ENCODE results near the gene RPN1.

The RPN1 gene

GRCh38 chr3:128619146-128619890 lies 31.3 kb downstream of the RPN1 start:
- H3K27ac ChIP-seq (ENCODE audit: insufficient read depth in 1 of 2, low read depth in 1 of 2, low read length in 2 of 2, poor library complexity in 1 of 2, severe bottlenecking in 2 of 2) = peak overlapping the region; percentile 78 to 88
- H3K4me1 ChIP-seq (ENCODE audit: control extremely low read depth in 1 of 4, control insufficient read depth in 4 of 4, insufficient read depth in 4 of 4, low read length in 3 of 4) = peaks cover 5 to 59% (median 43%) of the 10 kb centered on the region in 4 experiments
- CTCF ChIA-PET = interaction anchor here (0.8 to 2.7 kb wide), 5 partner anchors 8 to 135 kb away, joined by 3 to 6 read pairs (median 4); no protein-coding TSS in a partner anchor
- DNase-seq = peak; percentile 44 to 74 (median 68)
- POLR2A ChIA-PET = interaction anchor here (0.6 to 1.1 kb wide), 3 partner anchors 18 to 126 kb away, joined by 3 to 4 read pairs (median 3); no protein-coding TSS in a partner anchor
- H3K4me3 ChIP-seq (ENCODE audit: control insufficient read depth in 1 of 7, extremely low read depth in 1 of 7, insufficient read depth in 4 of 7, low read depth in 2 of 7, low read length in 6 of 7) = peak overlapping the region in 3 of 7 experiments; percentile 85 to 89 (median 87)
- WGBS (ENCODE audit: insufficient coverage) = 90% methylated on average over 5 of the region's 7 CpGs
- H3K27me3 ChIP-seq (replicated peaks in 2 of 5; ENCODE audit: control insufficient read depth in 4 of 5, insufficient read depth in 5 of 5, low read length in 4 of 5) = no peaks in the 10 kb centered on the region
- peaks cover 7 to 49% (median 43%) of the 10 kb centered on the region in 4 experiments for H3K36me3 ChIP-seq (ENCODE audit: control insufficient read depth in 4 of 4, insufficient read depth in 4 of 4, low read length in 3 of 4)
- H3K9me3 ChIP-seq (ENCODE audit: control extremely low read depth in 1 of 5, control insufficient read depth in 4 of 5, insufficient read depth in 2 of 5, low read depth in 1 of 5, low read length in 4 of 5) = no peaks in the 10 kb centered on the region

DNA sequence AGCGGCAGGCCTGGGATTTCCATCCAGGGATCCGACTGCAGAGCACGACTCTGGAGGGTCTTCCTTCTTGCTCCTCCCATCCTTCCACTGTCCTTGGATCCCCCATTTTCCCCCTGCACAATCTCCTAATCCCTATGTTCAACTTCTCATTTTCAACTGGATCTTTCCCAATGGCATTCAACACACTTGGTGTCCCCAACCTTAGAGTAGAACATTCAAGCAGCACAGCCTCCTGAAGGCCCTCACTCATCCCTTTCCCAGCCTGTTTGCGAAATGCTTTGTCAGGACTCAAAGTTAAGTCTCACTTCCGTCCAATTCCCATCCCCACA lies 32.3 kb downstream of the RPN1 start:
- ChIA-PET CTCF (interaction anchor here (0.9 to 5.4 kb wide), 12 partner anchors 11 to 299 kb away, joined by 3 to 55 read pairs (median 6); no protein-coding TSS in a partner anchor), POLR2A (interaction anchor here (1.1 kb wide), 1 partner anchor 62 kb away, joined by 4 read pairs; no protein-coding TSS in a partner anchor)
- peaks cover 5 to 69% (median 48%) of the 10 kb centered on the region in 4 experiments for H3K4me1 ChIP-seq (ENCODE audit: control extremely low read depth in 1 of 4, control insufficient read depth in 4 of 4, insufficient read depth in 4 of 4, low read length in 3 of 4)
- WGBS (ENCODE audit: insufficient coverage) = 32% methylated on average over 5 of the region's 5 CpGs
- peak overlapping the region; percentile 78 to 88 for H3K27ac ChIP-seq (ENCODE audit: insufficient read depth in 1 of 2, low read depth in 1 of 2, low read length in 2 of 2, poor library complexity in 1 of 2, severe bottlenecking in 2 of 2)
- H3K27me3 ChIP-seq (replicated peaks in 2 of 5; ENCODE audit: control insufficient read depth in 4 of 5, insufficient read depth in 5 of 5, low read length in 4 of 5) = no peaks in the 10 kb centered on the region
- peaks cover 7 to 41% (median 35%) of the 10 kb centered on the region in 4 experiments for H3K36me3 ChIP-seq (ENCODE audit: control insufficient read depth in 4 of 4, insufficient read depth in 4 of 4, low read length in 3 of 4)
- H3K4me3 ChIP-seq (ENCODE audit: control insufficient read depth in 1 of 7, extremely low read depth in 1 of 7, insufficient read depth in 4 of 7, low read depth in 2 of 7, low read length in 6 of 7) = peak overlapping the region in 6 of 7 experiments; percentile 77 to 89 (median 85)
- no peaks in the 10 kb centered on the region for H3K9me3 ChIP-seq (ENCODE audit: control extremely low read depth in 1 of 5, control insufficient read depth in 4 of 5, insufficient read depth in 2 of 5, low read depth in 1 of 5, low read length in 4 of 5)
- DNase-seq = no peak

- POLR2A ChIA-PET = interaction anchor here (1.0 to 2.0 kb wide), 6 partner anchors 9 to 228 kb away, joined by 3 to 16 read pairs (median 4); no protein-coding TSS in a partner anchor
- H3K9me3 ChIP-seq (ENCODE audit: control extremely low read depth in 1 of 5, control insufficient read depth in 4 of 5, insufficient read depth in 2 of 5, low read depth in 1 of 5, low read length in 4 of 5) = no peaks in the 10 kb centered on the region
- H3K4me1 ChIP-seq (ENCODE audit: control extremely low read depth in 1 of 4, control insufficient read depth in 4 of 4, insufficient read depth in 4 of 4, low read length in 3 of 4) = peaks cover 5 to 75% (median 52%) of the 10 kb centered on the region in 4 experiments
- WGBS (ENCODE audit: insufficient coverage) = under 1% methylated on average over 52 of the region's 61 CpGs
- no peaks in the 10 kb centered on the region for H3K27me3 ChIP-seq (replicated peaks in 2 of 5; ENCODE audit: control insufficient read depth in 4 of 5, insufficient read depth in 5 of 5, low read length in 4 of 5)
- CTCF ChIA-PET = interaction anchor here (0.7 to 5.4 kb wide), 14 partner anchors 12 to 299 kb away, joined by 3 to 55 read pairs (median 6); partner anchors contain the start of gene RPN1
- H3K4me3 ChIP-seq (ENCODE audit: control insufficient read depth in 1 of 7, extremely low read depth in 1 of 7, insufficient read depth in 4 of 7, low read depth in 2 of 7, low read length in 6 of 7) = peak overlapping the region; percentile 74 to 89 (median 85)
- peak overlapping the region; percentile 85 to 88 for H3K27ac ChIP-seq (ENCODE audit: insufficient read depth in 1 of 2, low read depth in 1 of 2, low read length in 2 of 2, poor library complexity in 1 of 2, severe bottlenecking in 2 of 2)
- peaks cover 7 to 41% (median 29%) of the 10 kb centered on the region in 4 experiments for H3K36me3 ChIP-seq (ENCODE audit: control insufficient read depth in 4 of 4, insufficient read depth in 4 of 4, low read length in 3 of 4)
- DNase-seq = peak; percentile 97 to 99 (median 98)
These were observed 32.8 kb downstream of the RPN1 start for GRCh38 chr3:128617557-128618397.

DNA sequence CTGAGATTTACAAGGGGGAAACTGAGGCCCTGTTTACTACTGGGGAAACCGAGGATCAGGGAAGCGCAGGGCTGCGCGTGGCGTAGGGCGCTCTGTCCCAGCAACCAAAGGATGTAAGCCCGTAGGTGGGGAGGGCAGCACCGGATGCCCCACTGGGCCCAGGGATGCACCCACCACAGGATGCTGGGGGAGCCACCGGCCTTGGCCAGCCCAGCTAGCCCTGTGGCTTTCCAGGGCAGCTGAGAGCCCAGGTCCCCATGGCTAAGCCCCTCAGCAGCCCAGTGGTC lies 33.4 kb downstream of the RPN1 start:
- Histone ChIP-seq H3K4me1 (ENCODE audit: control extremely low read depth in 1 of 4, control insufficient read depth in 4 of 4, insufficient read depth in 4 of 4, low read length in 3 of 4) (peaks cover 5 to 78% (median 53%) of the 10 kb centered on the region in 4 experiments), H3K4me3 (ENCODE audit: control insufficient read depth in 1 of 7, extremely low read depth in 1 of 7, insufficient read depth in 4 of 7, low read depth in 2 of 7, low read length in 6 of 7) (peak overlapping the region in 5 of 7 experiments; percentile 37 to 89 (median 85)), H3K9me3 (ENCODE audit: control extremely low read depth in 1 of 5, control insufficient read depth in 4 of 5, insufficient read depth in 2 of 5, low read depth in 1 of 5, low read length in 4 of 5) (no peaks in the 10 kb centered on the region), H3K36me3 (ENCODE audit: control insufficient read depth in 4 of 4, insufficient read depth in 4 of 4, low read length in 3 of 4) (peaks cover 7 to 38% (median 26%) of the 10 kb centered on the region in 4 experiments), H3K27me3 (replicated peaks in 2 of 5; ENCODE audit: control insufficient read depth in 4 of 5, insufficient read depth in 5 of 5, low read length in 4 of 5) (no peaks in the 10 kb centered on the region), H3K27ac (ENCODE audit: insufficient read depth in 1 of 2, low read depth in 1 of 2, low read length in 2 of 2, poor library complexity in 1 of 2, severe bottlenecking in 2 of 2) (peak overlapping the region; percentile 85 to 88)
- ChIA-PET POLR2A (interaction anchor here (1.0 to 2.0 kb wide), 6 partner anchors 9 to 229 kb away, joined by 3 to 16 read pairs (median 4); no protein-coding TSS in a partner anchor), CTCF (interaction anchor here (0.7 to 5.4 kb wide), 15 partner anchors 12 to 300 kb away, joined by 3 to 55 read pairs (median 6); partner anchors contain the start of gene RPN1)
- no peak for DNase-seq
- WGBS (ENCODE audit: insufficient coverage) = 16% methylated on average over 6 of the region's 9 CpGs

DNA sequence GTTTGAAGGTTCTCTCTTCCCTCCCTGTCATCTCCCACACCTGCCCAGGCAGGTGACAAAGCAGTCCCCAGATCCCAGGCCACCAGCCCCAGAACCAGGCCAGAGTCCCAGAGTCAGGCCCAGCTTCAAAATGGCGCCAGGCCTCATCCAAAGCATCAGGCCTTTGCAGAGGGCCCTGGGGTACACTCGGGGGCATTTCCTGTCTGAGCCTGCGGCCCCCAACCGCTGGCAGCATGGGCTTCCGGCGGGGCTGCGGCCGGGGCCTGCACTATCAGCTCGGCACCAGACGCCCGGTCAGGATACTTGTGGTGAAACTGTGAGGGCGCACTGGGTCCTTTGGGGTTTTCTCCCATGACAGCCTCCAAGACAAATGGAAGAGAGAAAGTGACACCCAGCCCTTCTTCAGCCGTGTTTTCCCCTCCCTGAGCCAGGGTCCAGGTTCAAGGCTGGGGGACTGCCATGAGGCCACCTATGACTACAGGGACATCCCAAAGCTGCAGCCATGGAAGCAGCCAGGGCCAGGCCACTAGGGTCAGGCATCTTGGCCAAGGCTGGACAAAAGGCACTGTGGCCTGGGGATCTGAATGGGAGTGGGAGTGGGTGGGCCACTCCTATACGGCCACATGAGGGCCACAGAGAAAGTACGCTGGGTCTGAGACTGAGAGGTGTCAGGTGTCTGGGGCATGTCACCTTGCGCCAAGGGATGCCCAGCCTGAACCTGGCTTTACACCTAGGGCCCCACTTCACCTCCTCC lies 33.9 kb downstream of the RPN1 start:
- Histone ChIP-seq H3K4me3 (ENCODE audit: control insufficient read depth in 1 of 7, extremely low read depth in 1 of 7, insufficient read depth in 4 of 7, low read depth in 2 of 7, low read length in 6 of 7) (peak overlapping the region in 5 of 7 experiments; percentile 37 to 89 (median 85)), H3K27ac (ENCODE audit: insufficient read depth in 1 of 2, low read depth in 1 of 2, low read length in 2 of 2, poor library complexity in 1 of 2, severe bottlenecking in 2 of 2) (peak overlapping the region; percentile 85 to 88), H3K9me3 (ENCODE audit: control extremely low read depth in 1 of 5, control insufficient read depth in 4 of 5, insufficient read depth in 2 of 5, low read depth in 1 of 5, low read length in 4 of 5) (no peaks in the 10 kb centered on the region), H3K27me3 (replicated peaks in 2 of 5; ENCODE audit: control insufficient read depth in 4 of 5, insufficient read depth in 5 of 5, low read length in 4 of 5) (no peaks in the 10 kb centered on the region), H3K36me3 (ENCODE audit: control insufficient read depth in 4 of 4, insufficient read depth in 4 of 4, low read length in 3 of 4) (peaks cover 5 to 32% (median 21%) of the 10 kb centered on the region in 4 experiments), H3K4me1 (ENCODE audit: control extremely low read depth in 1 of 4, control insufficient read depth in 4 of 4, insufficient read depth in 4 of 4, low read length in 3 of 4) (peaks cover 5 to 82% (median 55%) of the 10 kb centered on the region in 4 experiments)
- 17% methylated on average over 15 of the region's 16 CpGs for WGBS (ENCODE audit: insufficient coverage)
- DNase-seq = peak; percentile 96 to 99 (median 98)
- ChIA-PET POLR2A (interaction anchor here (0.6 to 2.0 kb wide), 10 partner anchors 8 to 497 kb away, joined by 3 to 16 read pairs (median 4); no protein-coding TSS in a partner anchor), CTCF (interaction anchor here (0.9 to 5.4 kb wide), 13 partner anchors 11 to 188 kb away, joined by 3 to 55 read pairs (median 5); no protein-coding TSS in a partner anchor)

GRCh38 chr3:128614076-128614475 lies 36.5 kb downstream of the RPN1 start:
- peaks cover 0 to 11% (median 2%) of the 10 kb centered on the region in 4 experiments for H3K36me3 ChIP-seq (ENCODE audit: control insufficient read depth in 4 of 4, insufficient read depth in 4 of 4, low read length in 3 of 4)
- CTCF ChIA-PET = interaction anchor here (0.7 to 5.4 kb wide), 8 partner anchors 8 to 544 kb away, joined by 3 to 55 read pairs (median 4); no protein-coding TSS in a partner anchor
- H3K4me3 ChIP-seq (ENCODE audit: control insufficient read depth in 1 of 7, extremely low read depth in 1 of 7, insufficient read depth in 4 of 7, low read depth in 2 of 7, low read length in 6 of 7) = peak overlapping the region in 1 of 7 experiments; percentile 2
- no peaks in the 10 kb centered on the region for H3K27me3 ChIP-seq (replicated peaks in 2 of 5; ENCODE audit: control insufficient read depth in 4 of 5, insufficient read depth in 5 of 5, low read length in 4 of 5)
- no peaks in the 10 kb centered on the region for H3K9me3 ChIP-seq (ENCODE audit: control extremely low read depth in 1 of 5, control insufficient read depth in 4 of 5, insufficient read depth in 2 of 5, low read depth in 1 of 5, low read length in 4 of 5)
- H3K4me1 ChIP-seq (ENCODE audit: control extremely low read depth in 1 of 4, control insufficient read depth in 4 of 4, insufficient read depth in 4 of 4, low read length in 3 of 4) = peaks cover 5 to 87% (median 54%) of the 10 kb centered on the region in 4 experiments
- DNase-seq = no peak
- H3K27ac ChIP-seq (ENCODE audit: insufficient read depth in 1 of 2, low read depth in 1 of 2, low read length in 2 of 2, poor library complexity in 1 of 2, severe bottlenecking in 2 of 2) = no peak overlapping the region
- POLR2A ChIA-PET = no interaction called here
- WGBS (ENCODE audit: insufficient coverage) = 86% methylated on average over 1 of the region's 1 CpG

Measured in common myeloid progenitor, CD34-positive (primary cell).